Omental fat pad (tissue), 4 donors: ENCODE measurements around the gene KLC1. TPM values are rescaled to one million over a fixed set of nuclear protein-coding genes. Genes with fewer than 3 reads are reported as not detected.

Experiments
- ATAC-seq: fragments of 150-250 bp; one replicate; pipeline ENCODE4 v1.9.1; 2016; ENCODE audit warnings: mild to moderate bottlenecking, moderate library complexity; ENCODE audit not compliant: low FRiP score
- DNase-seq: peaks from one replicate; pipeline ENCODE4 v3.0.0-alpha.2; 2019; ENCODE audit warnings: low spot score
- CTCF ChIP-seq, 3 donors: fragments of 450-650 bp; IDR thresholded peaks; one replicate each; pipeline ENCODE4 v1.5.1; 2016 to 2017; ENCODE audit warnings: antibody characterized with exemption in 3 of 3, mild to moderate bottlenecking in 3 of 3, moderate library complexity in 2 of 3
- total RNA-seq, 4 donors: library from RNA; depleted of rRNA; stranded (reverse); fragments of >200 nt; gene quantifications; one replicate each; pipeline ENCODE4 v1.1.0, GENCODE V29; 2016

The KLC1 gene
- total RNA-seq, 4 donors from 2014 or later: 195 to 349 (median 289) TPM

DNA sequence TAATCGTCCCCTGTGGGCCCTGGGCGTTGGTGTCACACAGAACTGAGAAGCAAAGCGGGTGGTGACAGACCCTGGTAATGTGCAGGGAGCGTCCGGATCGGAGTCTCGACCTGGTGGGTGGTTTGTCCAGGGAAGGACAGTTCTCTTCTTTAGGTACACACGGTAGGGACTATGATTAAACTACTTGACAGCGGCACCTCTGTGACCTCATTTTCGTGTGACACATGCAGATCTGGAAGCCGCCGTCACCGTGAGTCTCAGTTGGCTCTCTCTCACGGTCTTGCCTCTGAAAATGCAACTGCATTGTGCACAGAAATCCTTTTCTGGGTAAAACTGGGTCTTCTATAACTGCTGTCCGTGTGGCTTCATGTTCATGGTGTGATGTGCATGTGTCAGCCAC, 54.1 kb downstream of the KLC1 start:
- ATAC-seq (no peak), DNase-seq (no peak)
- no peak for TF ChIP-seq CTCF (IDR thresholded peaks at IDR 0.05)

DNA sequence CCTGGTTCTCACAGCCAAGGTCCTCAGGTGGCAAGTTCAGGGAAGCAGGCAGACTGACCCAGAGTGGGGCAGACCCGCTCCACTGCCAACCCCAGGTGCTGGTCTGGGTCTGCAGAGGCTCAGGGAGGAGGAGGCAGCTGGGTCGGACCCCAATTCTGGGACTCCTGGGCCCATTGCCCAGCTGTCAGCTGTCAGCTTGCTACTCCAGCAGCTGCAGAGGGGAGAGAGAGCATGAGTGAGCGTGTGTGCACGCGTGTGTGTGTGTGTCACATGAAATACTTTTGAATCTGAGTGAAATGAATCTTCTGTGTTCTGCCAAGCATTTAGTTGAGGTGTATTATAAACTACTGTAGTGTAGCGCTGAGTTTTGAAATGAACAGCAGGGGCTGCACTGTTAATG, 55.5 kb downstream of the KLC1 start:
- no peak for DNase-seq
- TF ChIP-seq CTCF (IDR thresholded peaks at IDR 0.05): no peak
- ATAC-seq: no peak

GRCh38 chr14:103684871-103685270, 55.9 kb downstream of the KLC1 start:
- DNase-seq (no peak), ATAC-seq (no peak)
- TF ChIP-seq CTCF (IDR thresholded peaks at IDR 0.05): no peak

GRCh38 chr14:103685276-103686211, 56.5 kb downstream of the KLC1 start:
- no peak for TF ChIP-seq CTCF (IDR thresholded peaks at IDR 0.05)
- ATAC-seq (no peak), DNase-seq (no peak)

DNA sequence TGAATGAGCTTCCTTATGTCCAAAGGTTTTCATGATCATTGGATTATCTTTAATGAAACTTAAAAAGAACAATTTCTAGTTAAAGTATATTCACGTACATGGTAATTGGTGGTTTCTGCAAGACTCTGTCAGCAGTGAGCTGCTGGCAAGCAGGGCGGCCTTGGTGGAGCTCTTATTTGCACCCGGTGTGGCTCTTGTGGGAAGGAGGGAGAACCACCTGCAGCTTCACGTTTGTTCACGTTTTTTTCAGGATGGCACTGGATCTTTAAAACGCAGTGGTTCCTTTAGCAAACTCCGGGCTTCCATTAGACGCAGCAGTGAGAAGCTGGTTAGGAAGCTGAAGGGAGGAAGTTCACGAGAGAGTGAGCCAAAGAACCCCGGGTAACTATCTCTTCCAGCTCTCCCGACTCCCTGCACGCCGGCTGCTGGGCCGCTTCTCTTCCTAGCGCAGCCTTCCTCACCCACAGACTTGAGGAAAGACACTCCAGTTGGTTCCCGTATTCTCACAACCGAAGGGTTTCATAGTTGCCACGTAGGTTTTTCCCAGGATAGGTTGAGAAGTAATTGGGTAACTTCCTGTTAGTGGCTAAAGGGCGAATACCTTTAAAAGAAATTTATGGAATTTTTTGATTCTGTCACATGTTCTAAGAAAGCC, 57.9 kb downstream of the KLC1 start:
- DNase-seq: no peak
- TF ChIP-seq CTCF (IDR thresholded peaks at IDR 0.05): no peak
- ATAC-seq: peak; percentile 58

DNA sequence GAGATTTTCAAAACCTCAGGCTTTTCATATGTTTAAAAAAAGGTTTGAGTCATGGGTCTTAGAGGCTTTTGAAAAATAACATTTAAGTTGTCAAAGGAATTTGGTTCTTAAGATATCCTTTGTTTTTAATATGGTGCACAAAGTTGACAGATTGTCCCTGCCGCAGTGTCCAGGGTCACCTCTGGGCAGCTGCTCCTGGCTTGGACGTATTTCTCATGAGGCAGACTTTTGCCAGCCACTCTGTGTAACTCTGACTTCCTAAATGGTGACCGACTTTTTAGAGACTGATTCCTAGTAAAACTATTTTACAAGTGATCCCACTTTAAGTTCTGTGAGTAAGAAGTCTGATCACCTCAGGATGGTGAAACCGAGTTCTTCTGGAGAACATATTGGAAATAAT, 58.7 kb downstream of the KLC1 start:
- ATAC-seq (no peak), DNase-seq (no peak)
- no peak for TF ChIP-seq CTCF (IDR thresholded peaks at IDR 0.05)
